ENCODE results near the gene FBXL16.
"Not testable (repeated sequence)": the region's sequence is repeated elsewhere in the genome, so short reads cannot be mapped to it uniquely, and the experiment has no call there.

DNA sequence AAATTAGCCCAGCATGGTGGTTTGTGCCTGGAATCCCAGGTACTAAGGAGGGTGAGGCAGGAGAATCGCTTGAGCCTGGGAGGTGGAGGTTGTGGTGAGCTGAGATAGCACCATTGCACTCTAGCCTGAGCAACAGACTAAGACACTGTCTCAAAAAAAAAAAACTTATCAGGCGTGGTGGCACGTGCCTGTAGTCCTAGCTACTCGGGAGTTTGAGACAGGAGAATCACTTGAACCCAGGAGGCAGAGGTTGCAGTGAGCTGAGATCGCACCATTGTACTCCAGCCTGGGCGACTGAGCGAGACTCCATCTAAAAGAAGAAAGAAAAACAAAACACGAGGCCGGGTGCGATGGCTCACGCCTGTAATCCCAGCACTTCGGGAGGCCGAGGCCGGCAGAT lies 37.3 kb upstream of the FBXL16 start:
- TF ChIP-seq CTCF, EZH2phosphoT487, EZH2 (IDR thresholded peaks at IDR 0.05): not testable (repeated sequence)
